Right renal cortex interstitium (tissue), 3 donors: ENCODE measurements around the gene TECTA. TPM values are rescaled to one million over a fixed set of nuclear protein-coding genes. Genes with fewer than 3 reads are reported as not detected.
"Not testable (repeated sequence)": the region's sequence is repeated elsewhere in the genome, so short reads cannot be mapped to it uniquely, and the experiment has no call there.

Experiments
- DNase-seq, 3 donors: peaks; one replicate each; pipeline ENCODE4 v3.0.0-alpha.2; 2013; ENCODE audit warnings: low read depth in 3 of 3, low spot score in 2 of 3
- polyA plus RNA-seq, 3 donors: library from polyadenylated mRNA; unstranded; fragments of 120-200 nt; gene quantifications; one replicate each; pipeline ENCODE4 v1.2.1, GENCODE V29; 2013; ENCODE audit not compliant: insufficient read length in 3 of 3

TECTA gene
- polyA plus RNA-seq, 3 donors: 1.8 to 2.1 (median 1.9) TPM

DNA sequence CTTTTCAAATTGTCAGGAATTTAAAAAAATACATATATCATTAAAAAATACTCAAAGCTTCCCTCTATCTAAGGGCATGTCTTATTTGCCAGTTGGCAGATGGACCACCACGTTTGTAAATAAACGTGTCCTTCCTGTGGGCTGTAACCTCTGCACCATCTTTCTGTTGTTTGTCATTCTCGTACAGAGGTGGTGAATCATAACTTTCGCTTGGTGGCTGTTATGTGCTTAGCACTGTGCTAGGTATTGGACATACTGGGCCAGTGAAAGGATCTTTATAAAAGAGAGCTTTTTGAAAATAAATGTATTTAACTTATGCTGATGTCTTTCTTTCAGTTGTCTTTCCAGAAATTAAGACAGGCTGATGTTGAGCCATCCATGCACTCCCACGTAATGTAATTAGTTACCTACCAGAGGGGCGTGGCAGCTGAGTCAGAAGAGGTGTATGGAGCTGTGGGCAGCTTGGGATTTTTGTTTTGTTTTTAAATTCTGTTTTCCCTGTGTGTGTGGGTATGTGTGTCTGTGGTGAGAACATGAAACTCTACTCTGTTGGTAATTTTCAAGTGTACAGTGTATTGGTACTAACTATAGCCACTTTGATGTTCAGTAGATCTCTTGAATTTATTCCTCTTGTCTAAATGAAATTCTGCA is 62.7 kb downstream of the TECTA start:
- DNase-seq: no peak

- DNase-seq: not testable (repeated sequence)
Observed at GRCh38 chr11:121177629-121178028, 76.6 kb downstream of the TECTA start.

- no peak for DNase-seq
Observed at GRCh38 chr11:121179306-121179705, 78.3 kb downstream of the TECTA start.

DNA sequence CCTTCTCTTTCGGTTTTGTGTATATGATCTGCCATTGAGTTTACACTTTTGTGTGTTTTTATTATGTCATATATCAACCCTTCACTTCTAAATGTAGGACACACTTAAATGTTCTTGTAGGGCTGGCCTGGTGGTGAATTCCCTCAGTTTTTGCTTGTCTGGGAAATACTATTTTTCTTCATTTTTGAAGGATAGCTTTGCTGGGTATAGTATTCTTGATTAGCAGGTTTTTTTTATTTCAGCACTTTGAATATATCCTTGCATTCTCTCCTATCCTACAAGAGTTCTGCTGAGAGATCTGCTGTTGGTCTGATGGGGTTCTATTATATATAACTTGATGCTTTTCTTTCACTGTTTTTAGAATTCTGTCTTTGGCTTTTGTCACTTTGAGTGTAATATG is 79.1 kb downstream of the TECTA start:
- no peak for DNase-seq

- DNase-seq: no peak
Observed at GRCh38 chr11:121188776-121189175, 87.7 kb downstream of the TECTA start.

- no peak for DNase-seq
Observed at GRCh38 chr11:121191818-121192217, 90.8 kb downstream of the TECTA start.

- DNase-seq: peak; percentile 44 to 58 (median 45)
Observed at GRCh38 chr11:121194731-121195596, 93.9 kb downstream of the TECTA start.

DNA sequence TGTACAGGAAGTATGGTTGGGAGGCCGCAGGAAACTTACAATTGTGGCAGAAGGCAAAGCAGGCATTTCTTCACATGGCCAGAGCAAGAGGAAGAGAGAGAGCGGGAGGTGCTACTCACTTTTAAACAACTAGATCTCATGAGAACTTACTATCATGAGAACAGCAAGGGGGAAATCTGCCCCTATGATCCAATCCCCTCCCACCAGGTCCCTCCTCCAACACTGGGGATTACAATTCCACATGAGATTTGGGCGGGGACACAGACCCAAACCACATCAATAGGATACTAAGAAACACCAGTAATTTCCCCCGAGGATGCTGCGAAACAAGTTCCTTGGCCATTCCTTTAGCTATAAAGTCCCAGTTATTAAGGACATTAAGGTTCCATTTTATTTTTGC is 97.4 kb downstream of the TECTA start:
- no peak for DNase-seq

DNA sequence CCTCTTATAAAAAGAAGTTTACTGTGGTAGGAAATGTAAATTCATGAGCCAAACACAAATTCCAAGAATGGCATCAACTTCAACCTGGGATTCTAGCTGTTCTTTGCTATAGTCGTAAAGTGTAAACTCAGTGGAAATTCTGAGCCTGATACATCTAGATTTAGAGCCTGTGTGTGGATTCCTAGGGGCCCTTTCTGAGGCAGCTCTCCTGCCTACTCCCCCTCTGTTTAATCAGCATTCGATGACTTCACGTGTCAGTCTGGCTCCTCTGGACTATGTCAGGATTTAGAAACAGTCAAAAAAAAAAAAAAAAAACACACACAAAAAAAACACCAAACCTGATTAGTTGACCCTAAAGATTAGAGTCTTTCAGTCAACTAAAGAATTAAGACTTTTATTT is 98.5 kb downstream of the TECTA start:
- DNase-seq: no peak

DNA sequence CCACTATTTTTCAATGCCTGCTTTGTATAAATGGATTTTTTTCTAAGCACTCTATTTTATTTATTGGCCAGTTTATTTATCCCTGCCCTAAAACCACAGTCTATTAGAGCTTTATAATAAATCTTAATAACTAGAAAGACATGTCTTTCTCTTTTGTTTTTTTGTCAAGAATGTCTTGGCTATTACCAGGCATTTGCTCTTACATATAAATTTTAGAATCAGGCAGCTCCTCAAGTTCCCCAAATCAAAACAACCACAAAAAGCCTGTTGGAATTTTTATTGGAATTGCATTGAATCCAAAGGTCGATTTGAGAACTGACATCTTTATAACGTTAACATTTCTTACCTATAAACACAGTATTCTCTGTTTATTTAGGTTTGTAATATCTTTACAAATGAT is 105.8 kb downstream of the TECTA start:
- DNase-seq: no peak

- DNase-seq: no peak
Observed at GRCh38 chr11:121207485-121208115, 106.6 kb downstream of the TECTA start.

- peak; percentile 6 to 30 (median 19) for DNase-seq
Observed at GRCh38 chr11:121210445-121211080, 109.5 kb downstream of the TECTA start.

DNA sequence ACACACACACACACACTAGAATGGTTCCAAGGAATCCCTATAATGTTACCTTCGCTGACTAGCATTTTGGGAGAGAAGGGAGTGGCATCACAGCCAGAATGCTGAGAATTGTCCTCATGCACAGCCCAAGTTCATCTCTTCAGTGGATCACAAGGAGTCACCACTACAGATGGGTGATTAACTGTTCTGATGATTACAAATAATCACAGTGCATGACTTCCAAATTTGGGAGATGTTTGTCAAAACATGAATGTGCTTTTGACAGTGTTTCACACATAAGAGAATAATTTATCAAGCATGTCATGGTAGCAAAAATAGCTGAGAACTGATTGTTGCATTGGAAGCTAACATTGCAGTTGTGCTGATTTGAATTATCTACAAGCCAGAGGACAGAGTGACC is 110.6 kb downstream of the TECTA start:
- DNase-seq: no peak

DNA sequence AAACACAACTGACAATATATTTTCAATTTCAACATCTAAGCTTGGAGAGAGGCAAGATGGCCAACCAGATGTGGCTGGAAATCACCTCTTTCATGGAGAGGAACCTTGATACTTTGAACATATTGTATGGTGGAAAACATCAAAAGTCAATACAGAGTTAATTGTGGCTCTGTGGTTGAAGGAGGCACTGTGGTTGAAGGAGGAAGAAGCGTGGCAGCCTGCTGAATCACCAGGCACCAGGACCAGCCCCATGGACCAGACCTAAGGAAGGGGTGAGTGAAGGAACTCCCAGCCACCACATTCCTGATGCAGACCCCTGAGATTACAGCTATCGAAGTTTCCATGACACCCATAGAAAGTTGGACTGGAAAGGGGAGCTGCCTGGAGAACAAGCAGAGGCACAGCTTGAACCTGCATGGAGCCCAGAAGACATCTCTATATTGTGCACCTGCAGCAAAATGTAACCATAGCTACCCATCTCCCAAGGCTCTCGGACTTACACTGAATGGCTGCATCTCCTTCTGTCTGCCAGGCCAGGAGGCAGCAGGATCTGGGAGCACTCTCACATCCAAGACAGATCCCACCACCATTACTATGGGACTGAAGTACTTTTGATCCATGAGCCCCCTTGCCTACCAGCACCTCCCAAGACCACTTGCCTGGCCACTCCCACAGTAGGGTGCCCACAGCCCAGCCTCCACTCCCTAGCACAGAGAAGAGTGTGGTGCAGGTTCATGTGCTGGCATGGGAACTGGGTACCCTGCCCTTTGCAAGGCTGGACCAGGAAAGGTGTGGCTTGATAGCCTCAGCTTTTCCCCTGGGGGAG is 111.7 kb downstream of the TECTA start:
- no peak for DNase-seq

GRCh38 chr11:121213362-121213893 is 112.4 kb downstream of the TECTA start:
- DNase-seq: no peak

DNA sequence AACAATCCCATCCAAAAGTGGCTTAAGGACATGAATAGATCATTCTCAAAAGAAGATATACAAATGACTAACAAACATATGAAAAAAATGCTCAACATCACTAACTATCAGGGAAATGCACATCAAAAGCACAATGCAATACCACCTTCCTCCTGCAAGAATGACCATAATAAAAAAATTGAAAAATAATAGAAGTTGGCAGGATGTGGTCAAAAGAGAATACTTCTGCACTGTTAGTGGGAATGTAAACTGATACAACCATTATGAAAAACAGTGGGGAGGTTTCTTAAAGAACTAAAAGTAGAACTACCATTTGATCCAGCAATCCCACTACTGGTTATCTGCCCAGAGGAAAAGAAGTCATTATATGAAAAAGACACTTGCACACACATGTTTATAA is 113.8 kb downstream of the TECTA start:
- no peak for DNase-seq

DNA sequence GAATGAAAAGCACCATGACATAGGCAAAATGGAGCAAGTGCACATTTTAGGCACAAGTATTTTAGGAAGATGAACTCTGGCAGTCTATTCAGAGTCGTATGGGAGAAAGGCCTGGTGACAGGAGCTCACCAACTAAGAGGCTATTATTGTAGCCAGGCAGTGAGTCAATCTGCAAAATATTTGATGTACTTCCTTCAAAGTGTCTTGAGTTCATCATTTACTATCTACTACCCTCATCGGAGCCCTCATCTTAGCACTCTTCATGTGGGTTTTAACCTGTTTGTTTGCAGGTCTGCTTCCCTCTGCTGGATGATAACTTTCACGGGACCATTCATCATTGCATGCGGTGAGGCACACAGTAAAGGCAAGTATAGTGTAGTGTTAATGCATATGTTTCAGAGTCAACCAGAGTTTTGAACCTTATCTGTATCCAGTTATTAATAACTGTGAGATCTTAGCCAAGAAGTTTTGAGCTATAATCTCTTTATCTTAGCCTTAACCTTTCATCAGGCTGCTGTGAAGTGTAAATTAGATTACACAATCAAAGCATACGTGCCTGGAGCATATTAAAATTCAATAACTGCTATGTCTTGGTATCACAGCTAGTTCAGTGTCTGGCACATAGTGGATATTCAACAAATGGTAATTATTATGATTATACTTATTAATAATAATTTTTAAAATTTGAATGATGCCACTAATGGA is 120.6 kb downstream of the TECTA start:
- DNase-seq: no peak

DNA sequence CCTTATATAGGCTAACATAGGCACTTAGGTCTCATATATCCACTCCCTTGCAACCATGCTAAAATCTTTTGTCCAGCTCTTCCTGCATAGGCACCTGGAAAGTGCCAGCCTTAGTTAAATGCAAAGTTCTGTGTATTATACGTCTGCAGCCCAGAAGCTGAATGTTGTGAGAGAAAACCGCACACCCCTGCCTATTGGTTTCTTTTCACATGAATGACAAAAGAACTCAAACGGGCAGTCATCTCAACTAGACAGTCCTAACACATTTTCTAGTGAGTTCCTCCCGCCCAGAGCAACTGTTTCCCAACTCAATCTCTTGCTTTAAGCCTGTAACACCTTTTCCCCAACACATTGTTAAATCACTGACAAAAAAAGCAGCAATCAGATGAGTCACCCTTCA is 122.1 kb downstream of the TECTA start:
- DNase-seq: no peak

GRCh38 chr11:121225382-121225781 is 124.3 kb downstream of the TECTA start:
- no peak for DNase-seq
